SK-N-SH treated with all-trans-retinoic acid at 6 μM for 48 hours (cell line): ENCODE results near the gene COL17A1.

Source experiments
- ATAC-seq: fragments of 200-7000 bp; cut with Tn5 transposase; 3 replicates; pipeline ENCODE4 v1.9.1; 2020; ENCODE audit warnings: mild to moderate bottlenecking, moderate library complexity
- ARNTL ChIP-seq: fragments of 450-650 bp; formaldehyde crosslinking; IDR thresholded peaks from 2 replicates; pipeline ENCODE4 v1.5.0; 2020; ENCODE audit warnings: low read depth, mild to moderate bottlenecking, moderate library complexity, borderline replicate concordance
- BACH2 ChIP-seq: fragments of 250-450 bp; sonication (Bioruptor Pico); IDR thresholded peaks from 2 replicates; pipeline ENCODE4 v1.9.0; 2021; ENCODE audit warnings: mild to moderate bottlenecking, borderline replicate concordance
- CSDC2 ChIP-seq: fragments of 250-450 bp; sonication (Bioruptor Pico); IDR thresholded peaks from 2 replicates; pipeline ENCODE4 v1.5.0; 2020; ENCODE audit warnings: mild to moderate bottlenecking, moderate library complexity
- ESRRG ChIP-seq: fragments of 250-450 bp; sonication (Bioruptor Pico); IDR thresholded peaks from 2 replicates; pipeline ENCODE4 v1.6.1; 2021; ENCODE audit warnings: mild to moderate bottlenecking
- GLIS3 ChIP-seq: fragments of 250-450 bp; sonication (Bioruptor Pico); IDR thresholded peaks from 2 replicates; pipeline ENCODE4 v1.5.0; 2020; ENCODE audit warnings: mild to moderate bottlenecking, moderate library complexity
- ISL1 ChIP-seq: fragments of 250-450 bp; sonication (Bioruptor Pico); IDR thresholded peaks from 2 replicates; pipeline ENCODE4 v2.1.2; 2022; ENCODE audit warnings: mild to moderate bottlenecking, moderate library complexity
- OSR1 ChIP-seq: fragments of 250-450 bp; sonication (Bioruptor Pico); IDR thresholded peaks from 2 replicates; pipeline ENCODE4 v1.8.0; 2022; ENCODE audit warnings: moderate library complexity, mild to moderate bottlenecking, inconsistent platforms
- PPARA ChIP-seq: fragments of 250-450 bp; sonication (Bioruptor Pico); IDR thresholded peaks from 2 replicates; pipeline ENCODE4 v1.5.0; 2020; ENCODE audit warnings: mild to moderate bottlenecking, borderline replicate concordance
- RARB ChIP-seq: fragments of 250-450 bp; sonication (Bioruptor Pico); IDR thresholded peaks from 2 replicates; pipeline ENCODE4 v1.8.0; 2021; ENCODE audit warnings: mild to moderate bottlenecking, moderate library complexity
- SNAI2 ChIP-seq: fragments of 250-450 bp; sonication (Bioruptor Pico); IDR thresholded peaks from 2 replicates; pipeline ENCODE4 v1.5.0; 2020; ENCODE audit warnings: mild to moderate bottlenecking, moderate library complexity
- TCF4 ChIP-seq: fragments of 250-450 bp; sonication (Bioruptor Pico); IDR thresholded peaks from 2 replicates; pipeline ENCODE4 v1.8.0; 2021; ENCODE audit warnings: mild to moderate bottlenecking, moderate library complexity, borderline replicate concordance
- TOX ChIP-seq: fragments of 250-450 bp; sonication (Bioruptor Pico); IDR thresholded peaks from 2 replicates; pipeline ENCODE4 v1.8.0; 2021; ENCODE audit warnings: mild to moderate bottlenecking, moderate library complexity, borderline replicate concordance
- ZFP3 ChIP-seq: fragments of 250-450 bp; sonication (Bioruptor Pico); IDR thresholded peaks from 2 replicates; pipeline ENCODE4 v1.5.0; 2020; ENCODE audit warnings: mild to moderate bottlenecking, moderate library complexity
- ZFP30 ChIP-seq: fragments of 450-650 bp; formaldehyde crosslinking; IDR thresholded peaks from 2 replicates; pipeline ENCODE4 v1.5.0; 2022; ENCODE audit warnings: mild to moderate bottlenecking, moderate library complexity
- ZNF565 ChIP-seq: fragments of 450-650 bp; formaldehyde crosslinking; conservative IDR thresholded peaks from 2 replicates; pipeline ENCODE4 v1.5.0; 2020; ENCODE audit warnings: low read depth, mild to moderate bottlenecking, moderate library complexity
- ZNF70 ChIP-seq: fragments of 450-650 bp; formaldehyde crosslinking; IDR thresholded peaks from 2 replicates; pipeline ENCODE4 v1.5.0; 2020; ENCODE audit warnings: mild to moderate bottlenecking, moderate library complexity
- ZNF8 ChIP-seq: fragments of 450-650 bp; formaldehyde crosslinking; IDR thresholded peaks from 2 replicates; pipeline ENCODE4 v1.5.0; 2020; ENCODE audit warnings: mild to moderate bottlenecking, moderate library complexity
- TF ChIP-seq, protein P1 (sequence below): fragments of 250-450 bp; sonication (Bioruptor Pico); IDR thresholded peaks from 2 replicates; pipeline ENCODE4 v1.8.0; 2020; ENCODE audit warnings: mild to moderate bottlenecking, moderate library complexity, borderline replicate concordance
- TF ChIP-seq, protein P2 (sequence below): fragments of 250-450 bp; sonication (Bioruptor Pico); IDR thresholded peaks from 2 replicates; pipeline ENCODE4 v1.5.1; 2020; ENCODE audit warnings: low read depth, mild to moderate bottlenecking, moderate library complexity
- TF ChIP-seq, protein P3 (sequence below): fragments of 250-450 bp; sonication (Bioruptor Pico); IDR thresholded peaks from 2 replicates; pipeline ENCODE4 v1.5.0; 2020; ENCODE audit warnings: mild to moderate bottlenecking, moderate library complexity
- TF ChIP-seq, protein P4 (sequence below): fragments of 250-450 bp; sonication (Bioruptor Pico); IDR thresholded peaks from 2 replicates; pipeline ENCODE4 v1.5.1; 2021; ENCODE audit warnings: mild to moderate bottlenecking, moderate library complexity

The COL17A1 gene

DNA sequence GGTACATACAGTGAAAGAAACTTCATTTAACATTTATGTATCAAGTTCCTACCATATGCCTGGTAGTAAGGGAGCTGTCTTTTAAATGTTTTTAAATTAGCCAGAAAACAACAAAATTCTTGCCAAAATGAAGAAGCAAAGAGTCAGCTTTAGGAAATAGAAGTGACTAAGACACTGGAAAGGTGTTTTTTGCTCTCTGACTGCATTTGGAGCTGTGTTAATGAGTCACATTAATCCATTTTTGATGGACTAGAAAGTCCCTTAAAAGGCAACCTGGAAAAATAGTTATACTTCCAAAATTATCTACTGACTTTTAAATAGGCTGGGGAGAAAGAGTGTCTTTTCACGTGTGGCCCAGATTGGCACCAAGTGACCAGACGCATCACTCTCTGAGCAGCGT, 3.9 kb upstream of the COL17A1 start (continued):
- TF ChIP-seq, protein P1, sequence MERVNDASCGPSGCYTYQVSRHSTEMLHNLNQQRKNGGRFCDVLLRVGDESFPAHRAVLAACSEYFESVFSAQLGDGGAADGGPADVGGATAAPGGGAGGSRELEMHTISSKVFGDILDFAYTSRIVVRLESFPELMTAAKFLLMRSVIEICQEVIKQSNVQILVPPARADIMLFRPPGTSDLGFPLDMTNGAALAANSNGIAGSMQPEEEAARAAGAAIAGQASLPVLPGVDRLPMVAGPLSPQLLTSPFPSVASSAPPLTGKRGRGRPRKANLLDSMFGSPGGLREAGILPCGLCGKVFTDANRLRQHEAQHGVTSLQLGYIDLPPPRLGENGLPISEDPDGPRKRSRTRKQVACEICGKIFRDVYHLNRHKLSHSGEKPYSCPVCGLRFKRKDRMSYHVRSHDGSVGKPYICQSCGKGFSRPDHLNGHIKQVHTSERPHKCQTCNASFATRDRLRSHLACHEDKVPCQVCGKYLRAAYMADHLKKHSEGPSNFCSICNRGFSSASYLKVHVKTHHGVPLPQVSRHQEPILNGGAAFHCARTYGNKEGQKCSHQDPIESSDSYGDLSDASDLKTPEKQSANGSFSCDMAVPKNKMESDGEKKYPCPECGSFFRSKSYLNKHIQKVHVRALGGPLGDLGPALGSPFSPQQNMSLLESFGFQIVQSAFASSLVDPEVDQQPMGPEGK: no peak
- TF ChIP-seq TOX (no peak), PPARA (CRISPR knock-in tag) (no peak), BACH2 (CRISPR knock-in tag) (no peak), ZFP30 (no peak), ESRRG (no peak), RARB (CRISPR knock-in tag) (no peak), ZFP3 (CRISPR knock-in tag) (no peak), ISL1 (CRISPR knock-in tag) (no peak)

DNA sequence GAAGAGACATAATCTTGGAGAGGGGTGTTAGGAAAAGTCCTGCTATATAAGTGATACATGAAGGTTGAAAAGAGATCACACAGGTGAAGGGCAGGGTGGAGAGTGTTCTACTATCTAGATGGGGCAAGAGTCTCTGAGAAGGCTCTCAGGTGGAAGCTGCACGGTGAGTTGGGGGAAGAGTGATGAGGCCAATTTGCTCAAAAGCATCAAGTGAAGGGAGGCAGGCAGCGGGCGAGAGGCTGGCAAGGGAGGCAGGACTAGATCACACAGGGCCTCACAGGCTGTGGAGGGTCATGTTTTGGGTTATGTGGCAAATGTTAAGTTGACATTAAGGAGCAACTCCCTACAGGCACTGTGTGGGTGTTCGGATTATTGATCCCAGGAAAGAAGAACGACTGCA, 2.6 kb upstream of the COL17A1 start:
- no peak for ATAC-seq
- TF ChIP-seq OSR1 (CRISPR knock-in tag): no peak
- no peak for TF ChIP-seq ZNF565 (CRISPR knock-in tag)
- TF ChIP-seq GLIS3: no peak
- TF ChIP-seq ARNTL (CRISPR knock-in tag): no peak
- no peak for TF ChIP-seq PPARA (CRISPR knock-in tag)
- TF ChIP-seq, protein P2, sequence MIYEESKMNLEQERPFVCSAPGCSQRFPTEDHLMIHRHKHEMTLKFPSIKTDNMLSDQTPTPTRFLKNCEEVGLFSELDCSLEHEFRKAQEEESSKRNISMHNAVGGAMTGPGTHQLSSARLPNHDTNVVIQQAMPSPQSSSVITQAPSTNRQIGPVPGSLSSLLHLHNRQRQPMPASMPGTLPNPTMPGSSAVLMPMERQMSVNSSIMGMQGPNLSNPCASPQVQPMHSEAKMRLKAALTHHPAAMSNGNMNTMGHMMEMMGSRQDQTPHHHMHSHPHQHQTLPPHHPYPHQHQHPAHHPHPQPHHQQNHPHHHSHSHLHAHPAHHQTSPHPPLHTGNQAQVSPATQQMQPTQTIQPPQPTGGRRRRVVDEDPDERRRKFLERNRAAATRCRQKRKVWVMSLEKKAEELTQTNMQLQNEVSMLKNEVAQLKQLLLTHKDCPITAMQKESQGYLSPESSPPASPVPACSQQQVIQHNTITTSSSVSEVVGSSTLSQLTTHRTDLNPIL (CRISPR knock-in tag): no peak
- no peak for TF ChIP-seq TCF4 (CRISPR knock-in tag)
- TF ChIP-seq, protein P3, sequence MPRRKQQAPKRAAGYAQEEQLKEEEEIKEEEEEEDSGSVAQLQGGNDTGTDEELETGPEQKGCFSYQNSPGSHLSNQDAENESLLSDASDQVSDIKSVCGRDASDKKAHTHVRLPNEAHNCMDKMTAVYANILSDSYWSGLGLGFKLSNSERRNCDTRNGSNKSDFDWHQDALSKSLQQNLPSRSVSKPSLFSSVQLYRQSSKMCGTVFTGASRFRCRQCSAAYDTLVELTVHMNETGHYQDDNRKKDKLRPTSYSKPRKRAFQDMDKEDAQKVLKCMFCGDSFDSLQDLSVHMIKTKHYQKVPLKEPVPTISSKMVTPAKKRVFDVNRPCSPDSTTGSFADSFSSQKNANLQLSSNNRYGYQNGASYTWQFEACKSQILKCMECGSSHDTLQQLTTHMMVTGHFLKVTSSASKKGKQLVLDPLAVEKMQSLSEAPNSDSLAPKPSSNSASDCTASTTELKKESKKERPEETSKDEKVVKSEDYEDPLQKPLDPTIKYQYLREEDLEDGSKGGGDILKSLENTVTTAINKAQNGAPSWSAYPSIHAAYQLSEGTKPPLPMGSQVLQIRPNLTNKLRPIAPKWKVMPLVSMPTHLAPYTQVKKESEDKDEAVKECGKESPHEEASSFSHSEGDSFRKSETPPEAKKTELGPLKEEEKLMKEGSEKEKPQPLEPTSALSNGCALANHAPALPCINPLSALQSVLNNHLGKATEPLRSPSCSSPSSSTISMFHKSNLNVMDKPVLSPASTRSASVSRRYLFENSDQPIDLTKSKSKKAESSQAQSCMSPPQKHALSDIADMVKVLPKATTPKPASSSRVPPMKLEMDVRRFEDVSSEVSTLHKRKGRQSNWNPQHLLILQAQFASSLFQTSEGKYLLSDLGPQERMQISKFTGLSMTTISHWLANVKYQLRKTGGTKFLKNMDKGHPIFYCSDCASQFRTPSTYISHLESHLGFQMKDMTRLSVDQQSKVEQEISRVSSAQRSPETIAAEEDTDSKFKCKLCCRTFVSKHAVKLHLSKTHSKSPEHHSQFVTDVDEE (CRISPR knock-in tag): no peak
- TF ChIP-seq ZNF70 (CRISPR knock-in tag): no peak
- TF ChIP-seq RARB (CRISPR knock-in tag): no peak
- no peak for TF ChIP-seq SNAI2
- TF ChIP-seq BACH2 (CRISPR knock-in tag): no peak
- TF ChIP-seq, protein P4, sequence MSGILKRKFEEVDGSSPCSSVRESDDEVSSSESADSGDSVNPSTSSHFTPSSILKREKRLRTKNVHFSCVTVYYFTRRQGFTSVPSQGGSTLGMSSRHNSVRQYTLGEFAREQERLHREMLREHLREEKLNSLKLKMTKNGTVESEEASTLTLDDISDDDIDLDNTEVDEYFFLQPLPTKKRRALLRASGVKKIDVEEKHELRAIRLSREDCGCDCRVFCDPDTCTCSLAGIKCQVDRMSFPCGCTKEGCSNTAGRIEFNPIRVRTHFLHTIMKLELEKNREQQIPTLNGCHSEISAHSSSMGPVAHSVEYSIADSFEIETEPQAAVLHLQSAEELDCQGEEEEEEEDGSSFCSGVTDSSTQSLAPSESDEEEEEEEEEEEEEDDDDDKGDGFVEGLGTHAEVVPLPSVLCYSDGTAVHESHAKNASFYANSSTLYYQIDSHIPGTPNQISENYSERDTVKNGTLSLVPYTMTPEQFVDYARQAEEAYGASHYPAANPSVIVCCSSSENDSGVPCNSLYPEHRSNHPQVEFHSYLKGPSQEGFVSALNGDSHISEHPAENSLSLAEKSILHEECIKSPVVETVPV: no peak
- TF ChIP-seq CSDC2 (CRISPR knock-in tag): no peak

DNA sequence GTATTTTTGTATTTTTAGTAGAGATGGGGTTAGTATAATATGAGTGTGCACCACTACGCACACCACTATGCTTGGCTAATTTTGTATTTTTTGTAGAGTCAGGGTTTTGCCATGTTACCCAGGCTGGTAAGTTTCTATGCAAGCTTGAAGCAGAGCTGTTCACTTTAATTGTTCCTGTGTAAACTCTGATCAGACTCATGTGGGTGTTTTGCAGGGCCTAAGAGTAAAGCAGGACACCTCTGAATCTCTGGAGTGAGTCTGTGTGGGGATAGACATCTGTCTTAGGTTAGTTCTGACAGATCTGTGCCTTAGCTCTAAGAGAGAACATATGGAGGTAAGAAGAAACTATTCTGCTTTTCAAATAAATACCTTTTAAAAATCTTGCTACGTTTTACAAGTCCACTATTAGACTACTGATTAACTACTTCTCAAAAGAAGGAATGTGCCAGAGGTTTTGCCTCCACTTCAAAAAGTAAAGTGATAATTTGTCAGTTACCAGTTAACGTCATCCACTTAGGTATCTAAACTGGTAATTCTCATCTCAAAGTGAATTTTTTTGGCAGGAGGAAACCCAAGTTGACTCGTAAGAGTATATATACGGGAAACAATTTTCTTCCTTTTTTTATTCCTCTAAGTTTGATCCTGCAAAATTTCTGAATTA, 1.1 kb downstream of the COL17A1 start:
- TF ChIP-seq TCF4 (CRISPR knock-in tag): no peak
- no peak for TF ChIP-seq ISL1 (CRISPR knock-in tag)
- no peak for TF ChIP-seq RARB (CRISPR knock-in tag)
- TF ChIP-seq ZNF565 (CRISPR knock-in tag): no peak
- TF ChIP-seq, protein P2 (CRISPR knock-in tag): no peak
- no peak for TF ChIP-seq ZFP30
- no peak for TF ChIP-seq ZNF8 (CRISPR knock-in tag)
- no peak for TF ChIP-seq GLIS3
- TF ChIP-seq CSDC2 (CRISPR knock-in tag): no peak
- no peak for ATAC-seq
